Suprapubic skin (tissue), 3 donors: Measurements from ENCODE around the gene RIMBP2.

Experiments
- EP300 ChIP-seq: sonication (generic); formaldehyde crosslinking; IDR thresholded peaks from one replicate; pipeline ENCODE4 v1.6.1; 2017; ENCODE audit warnings: antibody characterized with exemption
- TF ChIP-seq, protein P1 (sequence below), 2 donors: fragments of 200-600 bp in 1 of 2; fragments of 450-650 bp in 1 of 2; sonication (generic) in 1 of 2; IDR thresholded peaks; one replicate each; pipeline ENCODE4 v1.5.1; 2016 to 2019; ENCODE audit warnings: antibody characterized with exemption in 2 of 2, mild to moderate bottlenecking in 1 of 2, moderate library complexity in 1 of 2

DNA sequence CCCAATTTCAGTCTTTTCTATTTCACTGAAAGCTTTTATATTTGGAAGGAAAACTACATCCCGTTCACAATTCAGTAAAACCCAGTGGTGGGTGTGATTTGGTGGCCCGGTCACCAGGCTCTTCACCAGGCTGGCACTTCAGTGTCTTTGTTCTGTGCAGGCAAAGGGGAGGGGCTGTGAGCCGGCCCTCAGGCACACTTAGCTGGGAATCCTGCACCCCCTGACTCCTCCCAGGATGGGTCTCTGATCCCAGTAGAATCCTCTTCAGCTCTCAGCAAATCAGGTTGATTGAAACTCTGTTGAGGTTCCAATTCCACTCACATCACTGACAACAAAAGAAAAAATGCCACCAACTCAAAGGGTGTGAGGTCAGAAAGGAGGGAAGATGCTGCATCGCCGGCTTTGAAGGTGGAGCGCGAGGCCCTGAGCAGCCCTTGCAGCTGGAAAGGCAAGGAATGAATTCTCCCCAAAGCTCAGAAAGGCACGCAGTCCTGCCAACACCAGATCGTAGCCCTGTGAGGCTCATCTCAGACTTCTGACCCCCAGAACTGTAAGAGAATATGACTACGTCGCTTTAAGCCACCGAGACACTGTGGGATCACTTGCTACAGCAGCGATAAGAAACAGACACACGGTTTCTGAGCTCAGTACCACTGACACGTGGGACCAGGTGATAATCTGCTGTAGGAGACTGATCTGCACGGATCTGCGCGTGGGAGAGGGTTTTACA, 211.8 kb downstream of the RIMBP2 start:
- TF ChIP-seq, protein P1, sequence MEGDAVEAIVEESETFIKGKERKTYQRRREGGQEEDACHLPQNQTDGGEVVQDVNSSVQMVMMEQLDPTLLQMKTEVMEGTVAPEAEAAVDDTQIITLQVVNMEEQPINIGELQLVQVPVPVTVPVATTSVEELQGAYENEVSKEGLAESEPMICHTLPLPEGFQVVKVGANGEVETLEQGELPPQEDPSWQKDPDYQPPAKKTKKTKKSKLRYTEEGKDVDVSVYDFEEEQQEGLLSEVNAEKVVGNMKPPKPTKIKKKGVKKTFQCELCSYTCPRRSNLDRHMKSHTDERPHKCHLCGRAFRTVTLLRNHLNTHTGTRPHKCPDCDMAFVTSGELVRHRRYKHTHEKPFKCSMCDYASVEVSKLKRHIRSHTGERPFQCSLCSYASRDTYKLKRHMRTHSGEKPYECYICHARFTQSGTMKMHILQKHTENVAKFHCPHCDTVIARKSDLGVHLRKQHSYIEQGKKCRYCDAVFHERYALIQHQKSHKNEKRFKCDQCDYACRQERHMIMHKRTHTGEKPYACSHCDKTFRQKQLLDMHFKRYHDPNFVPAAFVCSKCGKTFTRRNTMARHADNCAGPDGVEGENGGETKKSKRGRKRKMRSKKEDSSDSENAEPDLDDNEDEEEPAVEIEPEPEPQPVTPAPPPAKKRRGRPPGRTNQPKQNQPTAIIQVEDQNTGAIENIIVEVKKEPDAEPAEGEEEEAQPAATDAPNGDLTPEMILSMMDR (IDR thresholded peaks at IDR 0.05): no peak
- no peak for TF ChIP-seq EP300
